Measurements from ENCODE around the gene BEAN1.
"Not testable (repeated sequence)": the region's sequence is repeated elsewhere in the genome, so short reads cannot be mapped to it uniquely, and the experiment has no call there.

BEAN1 gene

DNA sequence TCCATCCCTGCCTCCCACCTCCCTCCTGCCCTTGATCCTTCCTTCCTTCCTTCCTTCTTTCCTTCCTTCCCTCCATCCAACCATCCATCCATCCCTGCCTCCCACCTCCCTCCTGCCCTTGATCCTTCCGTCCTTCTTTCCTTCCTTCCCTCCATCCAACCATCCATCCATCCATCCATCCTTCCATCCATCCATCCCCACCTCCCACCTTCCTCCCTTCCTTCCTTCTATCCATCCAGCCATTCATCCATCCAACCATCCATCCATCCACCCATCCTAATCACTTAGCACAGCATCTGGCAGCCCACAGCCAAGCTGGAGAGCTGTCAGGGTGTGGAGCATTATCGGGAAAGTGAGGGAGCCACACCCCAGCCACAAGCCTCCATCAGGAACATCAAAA is 68.3 kb downstream of the BEAN1 start:
- no peaks in the 10 kb centered on the region for H3K27me3 ChIP-seq (ENCODE audit: control insufficient read depth, insufficient read depth, low read length)
- no peak overlapping the region for H3K9ac ChIP-seq (ENCODE audit: low read depth, low read length)
- H3K9me3 ChIP-seq (ENCODE audit: control insufficient read depth, insufficient read depth, low read length) = no peaks in the 10 kb centered on the region
- no peaks in the 10 kb centered on the region for H3K4me1 ChIP-seq (ENCODE audit: control insufficient read depth, insufficient read depth, low read length)
- no peaks in the 10 kb centered on the region for H3K36me3 ChIP-seq (ENCODE audit: control insufficient read depth, insufficient read depth, low read length)
- H3K4me3 ChIP-seq (ENCODE audit: low read depth, low read length) = no peak overlapping the region

GRCh38 chr16:66496226-66496625 is 69.1 kb downstream of the BEAN1 start:
- not testable (repeated sequence) for H3K27me3 ChIP-seq (ENCODE audit: control insufficient read depth, insufficient read depth, low read length); H3K36me3 ChIP-seq (ENCODE audit: control insufficient read depth, insufficient read depth, low read length); H3K4me1 ChIP-seq (ENCODE audit: control insufficient read depth, insufficient read depth, low read length); H3K9me3 ChIP-seq (ENCODE audit: control insufficient read depth, insufficient read depth, low read length); H3K4me3 ChIP-seq (ENCODE audit: low read depth, low read length); H3K9ac ChIP-seq (ENCODE audit: low read depth, low read length)

DNA sequence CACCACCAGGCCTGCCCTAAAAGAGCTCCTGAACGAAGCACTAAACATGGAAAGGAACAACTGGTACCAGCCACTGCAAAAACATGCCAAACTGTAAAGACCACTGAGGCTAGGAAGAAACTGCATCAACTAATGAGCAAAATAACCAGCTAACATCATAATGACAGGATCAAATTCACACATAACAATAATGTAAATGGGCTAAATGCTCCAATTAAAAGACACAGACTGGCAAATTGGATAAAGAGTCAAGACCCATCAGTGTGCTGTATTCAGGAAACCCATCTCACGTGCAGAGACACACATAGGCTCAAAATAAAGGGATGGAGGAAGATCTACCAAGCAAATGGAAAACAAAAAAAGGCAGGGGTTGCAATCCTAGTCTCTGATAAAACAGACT is 70.8 kb downstream of the BEAN1 start:
- not testable (repeated sequence) for H3K9ac ChIP-seq (ENCODE audit: low read depth, low read length); H3K36me3 ChIP-seq (ENCODE audit: control insufficient read depth, insufficient read depth, low read length); H3K4me3 ChIP-seq (ENCODE audit: low read depth, low read length); H3K4me1 ChIP-seq (ENCODE audit: control insufficient read depth, insufficient read depth, low read length); H3K9me3 ChIP-seq (ENCODE audit: control insufficient read depth, insufficient read depth, low read length); H3K27me3 ChIP-seq (ENCODE audit: control insufficient read depth, insufficient read depth, low read length)

- not testable (repeated sequence) for H3K4me3 ChIP-seq (ENCODE audit: low read depth, low read length); H3K9ac ChIP-seq (ENCODE audit: low read depth, low read length); H3K9me3 ChIP-seq (ENCODE audit: control insufficient read depth, insufficient read depth, low read length); H3K27me3 ChIP-seq (ENCODE audit: control insufficient read depth, insufficient read depth, low read length); H3K36me3 ChIP-seq (ENCODE audit: control insufficient read depth, insufficient read depth, low read length); H3K4me1 ChIP-seq (ENCODE audit: control insufficient read depth, insufficient read depth, low read length)
These were observed 74.5 kb downstream of the BEAN1 start for GRCh38 chr16:66501563-66501962.

GRCh38 chr16:66502020-66502913 is 75.2 kb downstream of the BEAN1 start:
- Histone ChIP-seq H3K4me1 (ENCODE audit: control insufficient read depth, insufficient read depth, low read length) (no peaks in the 10 kb centered on the region), H3K4me3 (ENCODE audit: low read depth, low read length) (no peak overlapping the region), H3K9me3 (ENCODE audit: control insufficient read depth, insufficient read depth, low read length) (no peaks in the 10 kb centered on the region), H3K36me3 (ENCODE audit: control insufficient read depth, insufficient read depth, low read length) (no peaks in the 10 kb centered on the region), H3K27me3 (ENCODE audit: control insufficient read depth, insufficient read depth, low read length) (no peaks in the 10 kb centered on the region), H3K9ac (ENCODE audit: low read depth, low read length) (no peak overlapping the region)

- no peak overlapping the region for H3K4me3 ChIP-seq (ENCODE audit: low read depth, low read length)
- no peaks in the 10 kb centered on the region for H3K4me1 ChIP-seq (ENCODE audit: control insufficient read depth, insufficient read depth, low read length)
- no peaks in the 10 kb centered on the region for H3K9me3 ChIP-seq (ENCODE audit: control insufficient read depth, insufficient read depth, low read length)
- no peaks in the 10 kb centered on the region for H3K27me3 ChIP-seq (ENCODE audit: control insufficient read depth, insufficient read depth, low read length)
- H3K9ac ChIP-seq (ENCODE audit: low read depth, low read length) = no peak overlapping the region
- H3K36me3 ChIP-seq (ENCODE audit: control insufficient read depth, insufficient read depth, low read length) = no peaks in the 10 kb centered on the region
These were observed 75.9 kb downstream of the BEAN1 start for GRCh38 chr16:66503030-66503429.

DNA sequence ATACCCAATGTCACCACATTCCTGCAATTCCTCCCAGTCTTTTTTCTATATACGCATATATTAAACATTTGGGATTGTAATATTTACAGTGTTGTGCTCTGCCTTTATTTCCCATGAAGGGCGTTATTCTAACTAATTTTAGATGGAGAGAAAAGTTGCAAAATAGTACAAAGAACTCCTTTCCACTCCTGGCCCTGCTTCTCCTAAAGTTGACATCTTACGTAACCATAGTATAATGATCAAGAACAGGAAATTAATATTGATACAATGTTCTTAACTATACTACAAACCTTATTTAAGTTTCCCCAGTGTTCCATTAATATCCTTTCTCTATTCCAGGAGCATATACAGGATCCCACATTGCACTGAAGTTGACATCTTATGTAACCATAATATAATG is 76.5 kb downstream of the BEAN1 start:
- H3K9ac ChIP-seq (ENCODE audit: low read depth, low read length) = no peak overlapping the region
- no peaks in the 10 kb centered on the region for H3K4me1 ChIP-seq (ENCODE audit: control insufficient read depth, insufficient read depth, low read length)
- no peak overlapping the region for H3K4me3 ChIP-seq (ENCODE audit: low read depth, low read length)
- H3K36me3 ChIP-seq (ENCODE audit: control insufficient read depth, insufficient read depth, low read length) = no peaks in the 10 kb centered on the region
- H3K9me3 ChIP-seq (ENCODE audit: control insufficient read depth, insufficient read depth, low read length) = no peaks in the 10 kb centered on the region
- H3K27me3 ChIP-seq (ENCODE audit: control insufficient read depth, insufficient read depth, low read length) = no peaks in the 10 kb centered on the region

DNA sequence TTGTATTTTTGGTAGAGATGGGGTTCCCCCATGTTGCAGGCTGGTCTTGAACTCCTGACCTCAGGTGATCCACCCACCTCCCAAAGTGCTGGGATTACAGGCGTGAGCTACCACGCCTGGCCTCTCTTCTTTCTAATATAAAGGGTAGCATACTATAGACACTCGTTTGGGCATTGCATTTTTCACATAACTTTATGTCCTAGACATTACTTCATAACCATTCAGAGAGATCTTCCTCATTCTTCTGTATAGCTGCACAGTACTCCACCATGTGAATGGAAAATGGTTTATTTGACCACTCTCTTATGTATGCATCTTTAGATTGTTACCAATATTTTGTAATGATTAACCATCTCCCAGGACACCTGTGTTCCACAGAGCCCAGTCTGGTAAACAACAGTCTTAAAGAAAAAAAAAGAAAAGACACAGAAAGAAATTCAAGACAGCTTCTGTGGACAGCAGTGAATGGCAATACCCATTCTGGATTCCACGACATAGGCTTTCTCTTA is 80.7 kb downstream of the BEAN1 start:
- no peaks in the 10 kb centered on the region for H3K9me3 ChIP-seq (ENCODE audit: control insufficient read depth, insufficient read depth, low read length)
- H3K9ac ChIP-seq (ENCODE audit: low read depth, low read length) = no peak overlapping the region
- no peaks in the 10 kb centered on the region for H3K27me3 ChIP-seq (ENCODE audit: control insufficient read depth, insufficient read depth, low read length)
- H3K36me3 ChIP-seq (ENCODE audit: control insufficient read depth, insufficient read depth, low read length) = no peaks in the 10 kb centered on the region
- H3K4me3 ChIP-seq (ENCODE audit: low read depth, low read length) = no peak overlapping the region
- peaks cover 10% of the 10 kb centered on the region for H3K4me1 ChIP-seq (ENCODE audit: control insufficient read depth, insufficient read depth, low read length)

GRCh38 chr16:66508248-66508913 is 81.3 kb downstream of the BEAN1 start:
- H3K4me3 ChIP-seq (ENCODE audit: low read depth, low read length) = no peak overlapping the region
- no peaks in the 10 kb centered on the region for H3K9me3 ChIP-seq (ENCODE audit: control insufficient read depth, insufficient read depth, low read length)
- H3K27me3 ChIP-seq (ENCODE audit: control insufficient read depth, insufficient read depth, low read length) = no peaks in the 10 kb centered on the region
- no peak overlapping the region for H3K9ac ChIP-seq (ENCODE audit: low read depth, low read length)
- H3K36me3 ChIP-seq (ENCODE audit: control insufficient read depth, insufficient read depth, low read length) = no peaks in the 10 kb centered on the region
- peaks cover 10% of the 10 kb centered on the region for H3K4me1 ChIP-seq (ENCODE audit: control insufficient read depth, insufficient read depth, low read length)

GRCh38 chr16:66508914-66509496 is 81.9 kb downstream of the BEAN1 start:
- Histone ChIP-seq H3K9ac (ENCODE audit: low read depth, low read length) (no peak overlapping the region), H3K4me1 (ENCODE audit: control insufficient read depth, insufficient read depth, low read length) (peaks cover 10% of the 10 kb centered on the region), H3K27me3 (ENCODE audit: control insufficient read depth, insufficient read depth, low read length) (no peaks in the 10 kb centered on the region), H3K36me3 (ENCODE audit: control insufficient read depth, insufficient read depth, low read length) (no peaks in the 10 kb centered on the region), H3K4me3 (ENCODE audit: low read depth, low read length) (no peak overlapping the region), H3K9me3 (ENCODE audit: control insufficient read depth, insufficient read depth, low read length) (no peaks in the 10 kb centered on the region)

GRCh38 chr16:66509576-66509975 is 82.5 kb downstream of the BEAN1 start:
- Histone ChIP-seq H3K4me3 (ENCODE audit: low read depth, low read length) (no peak overlapping the region), H3K27me3 (ENCODE audit: control insufficient read depth, insufficient read depth, low read length) (no peaks in the 10 kb centered on the region), H3K36me3 (ENCODE audit: control insufficient read depth, insufficient read depth, low read length) (no peaks in the 10 kb centered on the region), H3K9ac (ENCODE audit: low read depth, low read length) (no peak overlapping the region), H3K9me3 (ENCODE audit: control insufficient read depth, insufficient read depth, low read length) (no peaks in the 10 kb centered on the region), H3K4me1 (ENCODE audit: control insufficient read depth, insufficient read depth, low read length) (peaks cover 10% of the 10 kb centered on the region)

DNA sequence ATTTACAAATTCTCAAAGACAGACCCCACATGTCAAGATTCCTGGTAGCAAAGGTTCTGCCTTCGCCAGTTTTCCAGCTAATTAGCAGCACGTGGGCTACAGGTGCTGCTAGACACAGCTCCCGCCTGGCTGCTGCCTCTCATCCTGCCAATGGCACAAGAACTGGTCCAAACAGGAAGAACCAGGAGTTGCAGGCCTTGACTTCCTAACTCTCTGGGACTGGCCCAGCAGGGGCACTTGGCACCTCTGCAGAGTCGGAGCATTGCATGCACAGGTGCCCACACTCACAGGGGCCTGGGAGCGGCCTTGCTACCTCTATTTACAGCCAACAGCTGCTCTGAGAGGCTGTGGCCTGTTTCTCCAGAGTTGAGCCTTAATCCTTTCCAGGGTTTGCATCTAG is 83.2 kb downstream of the BEAN1 start:
- Histone ChIP-seq H3K4me1 (ENCODE audit: control insufficient read depth, insufficient read depth, low read length) (peaks cover 10% of the 10 kb centered on the region), H3K27me3 (ENCODE audit: control insufficient read depth, insufficient read depth, low read length) (no peaks in the 10 kb centered on the region), H3K9me3 (ENCODE audit: control insufficient read depth, insufficient read depth, low read length) (no peaks in the 10 kb centered on the region), H3K4me3 (ENCODE audit: low read depth, low read length) (no peak overlapping the region), H3K9ac (ENCODE audit: low read depth, low read length) (no peak overlapping the region), H3K36me3 (ENCODE audit: control insufficient read depth, insufficient read depth, low read length) (no peaks in the 10 kb centered on the region)

All from iPS-15b (cell line).